ENCODE measurements around the gene GINS1. TPM values are rescaled to one million over a fixed set of nuclear protein-coding genes. Genes with fewer than 3 reads are reported as not detected.

Gene GINS1
- total RNA-seq, 2 experiments from 2014 or later: 25.5 to 27.7 TPM

- CTCF ChIA-PET: no interaction called here
- H3K4me1 Mint-ChIP-seq (ENCODE audit: low read depth): no peaks in the 10 kb centered on the region
- H3K9me3 Mint-ChIP-seq: no peaks in the 10 kb centered on the region
- no peak overlapping the region for H3K4me3 Mint-ChIP-seq
- intact Hi-C loops (cut with micrococcal nuclease): no loop called here
- DNase-seq: no peak
- no peaks in the 10 kb centered on the region for H3K36me3 Mint-ChIP-seq (ENCODE audit: low read depth)
- H3K27ac Mint-ChIP-seq: no peak overlapping the region
- no peaks in the 10 kb centered on the region for H3K27me3 Mint-ChIP-seq (ENCODE audit: low read depth)
Measured at GRCh38 chr20:25495189-25495824, 87.8 kb downstream of the GINS1 start.

- CTCF ChIA-PET: no interaction called here
- no peaks in the 10 kb centered on the region for H3K27me3 Mint-ChIP-seq (ENCODE audit: low read depth)
- H3K36me3 Mint-ChIP-seq (ENCODE audit: low read depth): no peaks in the 10 kb centered on the region
- H3K4me1 Mint-ChIP-seq (ENCODE audit: low read depth): no peaks in the 10 kb centered on the region
- intact Hi-C loops (cut with micrococcal nuclease): no loop called here
- no peak overlapping the region for H3K4me3 Mint-ChIP-seq
- H3K9me3 Mint-ChIP-seq: no peaks in the 10 kb centered on the region
- no peak overlapping the region for H3K27ac Mint-ChIP-seq
- no peak for DNase-seq
Measured at GRCh38 chr20:25496165-25496967, 88.9 kb downstream of the GINS1 start.

- no peak overlapping the region for H3K27ac Mint-ChIP-seq
- CTCF ChIA-PET: no interaction called here
- H3K9me3 Mint-ChIP-seq: no peaks in the 10 kb centered on the region
- no peak for DNase-seq
- H3K4me1 Mint-ChIP-seq (ENCODE audit: low read depth): no peaks in the 10 kb centered on the region
- H3K36me3 Mint-ChIP-seq (ENCODE audit: low read depth): no peaks in the 10 kb centered on the region
- H3K27me3 Mint-ChIP-seq (ENCODE audit: low read depth): no peaks in the 10 kb centered on the region
- no peak overlapping the region for H3K4me3 Mint-ChIP-seq
- intact Hi-C loops (cut with micrococcal nuclease): no loop called here
Measured at GRCh38 chr20:25496968-25497401, 89.5 kb downstream of the GINS1 start.

DNA sequence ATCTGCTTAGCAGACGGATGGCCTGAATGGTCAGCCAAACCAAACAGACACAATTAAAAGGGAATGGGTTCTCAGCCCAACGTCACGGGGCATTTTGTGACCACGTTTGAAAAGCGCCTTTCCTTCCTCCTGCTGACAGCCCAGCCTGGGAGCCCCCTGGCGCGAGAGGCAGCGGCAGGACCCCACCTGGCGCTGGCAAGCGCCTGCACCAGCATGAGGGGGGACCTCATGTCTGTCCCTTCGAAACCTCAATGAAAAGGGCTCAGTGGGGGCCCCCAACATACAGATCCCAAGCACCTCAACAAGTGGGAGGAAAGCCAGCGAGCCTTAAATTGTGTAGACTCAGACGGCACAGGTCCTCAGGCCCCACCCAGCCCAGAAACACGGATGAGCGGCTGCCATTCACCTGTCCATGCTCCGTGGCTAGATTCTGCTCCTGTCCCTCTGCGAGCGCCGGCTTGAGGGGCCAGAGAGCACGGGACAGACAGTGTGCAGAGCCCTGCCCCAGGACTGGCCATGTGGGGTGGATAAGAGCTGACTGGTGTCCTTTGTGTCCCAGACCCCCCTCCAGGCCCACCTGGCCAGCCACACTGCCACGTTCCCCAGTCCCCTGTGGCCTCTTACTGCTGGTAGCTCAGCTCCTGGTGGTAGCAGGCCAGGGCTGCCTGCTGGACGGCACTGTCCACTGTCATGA, 90.3 kb downstream of the GINS1 start:
- Mint-ChIP-seq H3K4me1 (ENCODE audit: low read depth) (no peaks in the 10 kb centered on the region), H3K9me3 (no peaks in the 10 kb centered on the region), H3K27me3 (ENCODE audit: low read depth) (no peaks in the 10 kb centered on the region), H3K4me3 (no peak overlapping the region), H3K36me3 (ENCODE audit: low read depth) (no peaks in the 10 kb centered on the region), H3K27ac (no peak overlapping the region)
- intact Hi-C loops (cut with micrococcal nuclease): no loop called here
- CTCF ChIA-PET: no interaction called here
- no peak for DNase-seq

Other genes starting within 250 kb of the GINS1 start
- gene ENTPD6, start 212.0 kb upstream of the GINS1 start, total RNA-seq: 10 to 100 TPM; 63.6 to 66.6 TPM
- 10 to 100 TPM; 19.6 to 20.0 TPM for gene PYGB, start 159.6 kb upstream of the GINS1 start, total RNA-seq
- gene ABHD12, start 16.8 kb upstream of the GINS1 start, total RNA-seq: 10 to 100 TPM; 13.0 to 14.7 TPM
- gene NINL, start 177.9 kb downstream of the GINS1 start, total RNA-seq: 1 to 10 TPM; 2.6 to 2.9 TPM
- 1 to 10 TPM; 6.4 to 6.9 TPM for gene NANP, start 216.3 kb downstream of the GINS1 start, total RNA-seq